WTC11 (cell line): Measurements from ENCODE around the gene ASCC3. TPM values are rescaled to one million over a fixed set of nuclear protein-coding genes. Genes with fewer than 3 reads are reported as not detected.

Source experiments
- ATAC-seq: fragments of 200-7000 bp; cut with Tn5 transposase; 2 replicates; pipeline ENCODE4 v1.10.0; 2021; ENCODE audit warnings: mild to moderate bottlenecking, moderate library complexity
- CTCF ChIA-PET: fragments of 300-600 bp; sonication (Branson Sonifier 250); formaldehyde crosslinking; loops from one replicate; lab custom pipeline; 2021; ENCODE audit warnings: antibody characterized with exemption; lab: Charles Lee
- POLR2A ChIA-PET: fragments of 350-600 bp; sonication (Branson Sonifier 250); formaldehyde crosslinking; loops from one replicate; lab custom pipeline; 2021; ENCODE audit warnings: antibody characterized with exemption; lab: Charles Lee
- DNase-seq: peaks from one replicate; pipeline ENCODE4 v3.0.0; 2021; ENCODE audit warnings: low spot score
- H3K27ac Mint-ChIP-seq: 2 replicates; pipeline ENCODE4 v1.8.0; 2021; ENCODE audit warnings: mixed read lengths
- H3K27me3 Mint-ChIP-seq: 2 replicates; pipeline ENCODE4 v1.8.0; 2021; ENCODE audit warnings: low read depth, mild to moderate bottlenecking, moderate library complexity, mixed read lengths
- H3K36me3 Mint-ChIP-seq: 2 replicates; pipeline ENCODE4 v1.8.0; 2021; ENCODE audit warnings: mixed read lengths
- H3K4me1 Mint-ChIP-seq: 2 replicates; pipeline ENCODE4 v1.8.0; 2022; ENCODE audit warnings: mixed read lengths
- H3K4me3 Mint-ChIP-seq: 2 replicates; pipeline ENCODE4 v1.8.0; 2021; ENCODE audit warnings: mild to moderate bottlenecking, moderate library complexity, mixed read lengths
- H3K9me3 Mint-ChIP-seq: 2 replicates; pipeline ENCODE4 v1.8.0; 2021; ENCODE audit warnings: mixed read lengths
- ATF1 ChIP-seq: sonication (generic); formaldehyde crosslinking; IDR thresholded peaks from 2 replicates; pipeline ENCODE4 v1.8.1; 2023; ENCODE audit warnings: mild to moderate bottlenecking, moderate library complexity, missing genetic modification reagents
- CBFB ChIP-seq: sonication (generic); formaldehyde crosslinking; IDR thresholded peaks from 2 replicates; pipeline ENCODE4 v1.8.1; 2022; ENCODE audit warnings: mild to moderate bottlenecking, low read depth, missing genetic modification reagents
- GRHL2 ChIP-seq: fragments of 250-450 bp; sonication (Bioruptor Pico); IDR thresholded peaks from 2 replicates; pipeline ENCODE4 v1.8.0; 2022; ENCODE audit warnings: mild to moderate bottlenecking, moderate library complexity; ENCODE audit not compliant: insufficient replicate concordance, severe bottlenecking
- HMGA2 ChIP-seq: fragments of 250-450 bp; sonication (Bioruptor Pico); IDR thresholded peaks from 2 replicates; pipeline ENCODE4 v1.4.0; 2021; ENCODE audit warnings: mild to moderate bottlenecking, moderate library complexity
- IRF2 ChIP-seq: sonication (generic); formaldehyde crosslinking; IDR thresholded peaks from 2 replicates; pipeline ENCODE4 v1.8.0; 2022; ENCODE audit warnings: low read depth, missing genetic modification reagents, borderline replicate concordance
- JUN ChIP-seq: sonication (generic); formaldehyde crosslinking; IDR thresholded peaks from 2 replicates; pipeline ENCODE4 v1.8.0; 2023; ENCODE audit warnings: mild to moderate bottlenecking, missing genetic modification reagents
- KAT7 ChIP-seq: sonication (generic); formaldehyde crosslinking; IDR thresholded peaks from 2 replicates; pipeline ENCODE4 v1.8.1; 2023; ENCODE audit warnings: missing genetic modification reagents, mild to moderate bottlenecking, borderline replicate concordance
- NFATC4 ChIP-seq: fragments of 250-450 bp; sonication (Bioruptor Pico); IDR thresholded peaks from 2 replicates; pipeline ENCODE4 v1.9.0; 2021; ENCODE audit warnings: mild to moderate bottlenecking
- NR2C2 ChIP-seq: sonication (generic); formaldehyde crosslinking; IDR thresholded peaks from 2 replicates; pipeline ENCODE4 v1.8.0; 2022; ENCODE audit warnings: mild to moderate bottlenecking, missing genetic modification reagents
- NR3C1 ChIP-seq: sonication (generic); formaldehyde crosslinking; conservative IDR thresholded peaks from 2 replicates; pipeline ENCODE4 v1.8.1; 2023; ENCODE audit warnings: low read depth, mild to moderate bottlenecking, missing genetic modification reagents
- SMAD3 ChIP-seq: sonication (generic); formaldehyde crosslinking; IDR thresholded peaks from 2 replicates; pipeline ENCODE4 v1.8.0; 2022; ENCODE audit warnings: missing genetic modification reagents, mild to moderate bottlenecking, borderline replicate concordance
- TEAD1 ChIP-seq: sonication (generic); formaldehyde crosslinking; IDR thresholded peaks from 2 replicates; pipeline ENCODE4 v1.8.0; 2022; ENCODE audit warnings: mild to moderate bottlenecking, missing genetic modification reagents
- TP53 ChIP-seq: sonication (generic); formaldehyde crosslinking; IDR thresholded peaks from 2 replicates; pipeline ENCODE4 v1.8.1; 2023; ENCODE audit warnings: mild to moderate bottlenecking, missing genetic modification reagents
- ZNF121 ChIP-seq: sonication (generic); formaldehyde crosslinking; IDR thresholded peaks from 2 replicates; pipeline ENCODE4 v1.8.0; 2023; ENCODE audit warnings: missing genetic modification reagents
- ZNF232 ChIP-seq: sonication (generic); formaldehyde crosslinking; IDR thresholded peaks from 2 replicates; pipeline ENCODE4 v1.8.0; 2022; ENCODE audit warnings: mild to moderate bottlenecking, missing genetic modification reagents
- ZNF396 ChIP-seq: fragments of 250-450 bp; sonication (Bioruptor Pico); IDR thresholded peaks from 2 replicates; pipeline ENCODE4 v1.8.0; 2021; ENCODE audit warnings: mild to moderate bottlenecking, moderate library complexity, borderline replicate concordance
- total RNA-seq: library from RNA; stranded (reverse); gene quantifications from 3 replicates; pipeline ENCODE4 v1.2.3, GENCODE V29; 2021
- TF ChIP-seq, protein P1 (sequence below): sonication (generic); formaldehyde crosslinking; IDR thresholded peaks from 2 replicates; pipeline ENCODE4 v1.8.1; 2023; ENCODE audit warnings: mild to moderate bottlenecking, moderate library complexity, missing genetic modification reagents
- TF ChIP-seq, protein P2 (sequence below): sonication (generic); formaldehyde crosslinking; IDR thresholded peaks from 2 replicates; pipeline ENCODE4 v1.8.1; 2023; ENCODE audit warnings: mild to moderate bottlenecking, missing genetic modification reagents, moderate library complexity
- TF ChIP-seq, protein P3 (sequence below): sonication (generic); formaldehyde crosslinking; IDR thresholded peaks from 2 replicates; pipeline ENCODE4 v1.8.0; 2022; ENCODE audit warnings: mild to moderate bottlenecking, missing genetic modification reagents
- TF ChIP-seq, protein P4 (sequence below): sonication (generic); formaldehyde crosslinking; IDR thresholded peaks from 2 replicates; pipeline ENCODE4 v1.8.1; 2022; ENCODE audit warnings: mild to moderate bottlenecking, moderate library complexity, missing genetic modification reagents
- TF ChIP-seq, protein P5 (sequence below): sonication (generic); formaldehyde crosslinking; IDR thresholded peaks from 2 replicates; pipeline ENCODE4 v1.8.1; 2022; ENCODE audit warnings: low read depth, mild to moderate bottlenecking, moderate library complexity, missing genetic modification reagents, borderline replicate concordance
- TF ChIP-seq, protein P6 (sequence below): fragments of 250-450 bp; sonication (Bioruptor Pico); IDR thresholded peaks from 2 replicates; pipeline ENCODE4 v1.9.0; 2021; ENCODE audit warnings: mild to moderate bottlenecking
- TF ChIP-seq, protein P7 (sequence below): fragments of 250-450 bp; sonication (Bioruptor Pico); IDR thresholded peaks from 2 replicates; pipeline ENCODE4 v1.8.0; 2021; ENCODE audit warnings: mild to moderate bottlenecking
- TF ChIP-seq, protein P8 (sequence below): fragments of 250-450 bp; sonication (Bioruptor Pico); IDR thresholded peaks from 2 replicates; pipeline ENCODE4 v1.9.0; 2021; ENCODE audit warnings: moderate library complexity, mild to moderate bottlenecking, inconsistent platforms, borderline replicate concordance
- TF ChIP-seq, protein P9 (sequence below): sonication (generic); formaldehyde crosslinking; IDR thresholded peaks from 2 replicates; pipeline ENCODE4 v1.8.0; 2022; ENCODE audit warnings: mild to moderate bottlenecking, missing genetic modification reagents

The ASCC3 gene
- total RNA-seq, 1 experiment from 2014 or later: 80.7 TPM

DNA sequence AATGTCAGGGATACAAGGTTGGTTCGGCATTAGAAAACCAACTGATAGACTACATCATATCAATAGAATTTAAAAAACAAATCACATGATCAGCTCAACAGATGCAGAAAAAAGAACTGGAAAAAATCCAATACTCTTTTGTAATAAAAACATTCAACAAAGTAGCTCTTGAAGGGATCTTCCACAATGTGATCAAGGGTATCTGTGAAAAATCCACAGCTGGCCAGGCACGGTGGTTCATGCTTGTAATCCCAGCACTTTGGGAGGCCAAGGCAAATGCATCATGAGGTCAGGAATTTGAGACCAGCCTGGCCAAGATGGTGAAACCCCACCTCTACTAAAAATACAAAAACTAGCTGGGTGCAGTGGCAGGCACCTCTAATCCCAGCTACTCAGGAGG lies 63.1 kb downstream of the ASCC3 start:
- Mint-ChIP-seq H3K36me3 (peaks cover 24% of the 10 kb centered on the region), H3K9me3 (peaks cover 23% of the 10 kb centered on the region)
- POLR2A ChIA-PET: no interaction called here

DNA sequence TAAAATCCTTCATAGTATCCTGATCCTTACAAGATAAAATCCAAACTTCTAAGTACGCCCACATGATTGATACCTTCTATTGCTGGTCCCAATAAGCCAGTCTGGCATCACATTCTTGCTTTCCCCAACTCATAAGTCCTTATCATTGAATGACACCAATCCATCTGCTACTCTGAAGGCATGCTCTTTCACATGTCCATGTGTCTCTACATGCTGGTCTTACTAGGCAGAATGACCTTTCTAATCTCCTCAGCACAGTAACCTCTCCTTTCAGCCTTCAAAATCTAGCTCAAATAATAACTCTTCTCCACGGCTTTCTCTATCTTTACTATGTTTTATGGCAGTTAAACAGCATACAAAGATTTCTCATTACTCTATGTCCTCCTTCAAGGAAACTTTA lies 71.1 kb downstream of the ASCC3 start:
- peak overlapping the region; percentile 6; the same call in 1 of the 2 replicates for H3K27ac Mint-ChIP-seq
- peaks cover 2% of the 10 kb centered on the region for H3K36me3 Mint-ChIP-seq
- CTCF ChIA-PET: no interaction called here

More for the DNA sequence above, 63.1 kb downstream of the ASCC3 start:
- TF ChIP-seq, protein P1, sequence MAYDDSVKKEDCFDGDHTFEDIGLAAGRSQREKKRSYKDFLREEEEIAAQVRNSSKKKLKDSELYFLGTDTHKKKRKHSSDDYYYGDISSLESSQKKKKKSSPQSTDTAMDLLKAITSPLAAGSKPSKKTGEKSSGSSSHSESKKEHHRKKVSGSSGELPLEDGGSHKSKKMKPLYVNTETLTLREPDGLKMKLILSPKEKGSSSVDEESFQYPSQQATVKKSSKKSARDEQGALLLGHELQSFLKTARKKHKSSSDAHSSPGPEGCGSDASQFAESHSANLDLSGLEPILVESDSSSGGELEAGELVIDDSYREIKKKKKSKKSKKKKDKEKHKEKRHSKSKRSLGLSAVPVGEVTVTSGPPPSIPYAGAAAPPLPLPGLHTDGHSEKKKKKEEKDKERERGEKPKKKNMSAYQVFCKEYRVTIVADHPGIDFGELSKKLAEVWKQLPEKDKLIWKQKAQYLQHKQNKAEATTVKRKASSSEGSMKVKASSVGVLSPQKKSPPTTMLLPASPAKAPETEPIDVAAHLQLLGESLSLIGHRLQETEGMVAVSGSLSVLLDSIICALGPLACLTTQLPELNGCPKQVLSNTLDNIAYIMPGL: no peak
- TF ChIP-seq HMGA2 (no peak), NR3C1 (CRISPR knock-in tag) (no peak), JUN (CRISPR knock-in tag) (no peak), KAT7 (CRISPR knock-in tag) (no peak)
- TF ChIP-seq, protein P2, sequence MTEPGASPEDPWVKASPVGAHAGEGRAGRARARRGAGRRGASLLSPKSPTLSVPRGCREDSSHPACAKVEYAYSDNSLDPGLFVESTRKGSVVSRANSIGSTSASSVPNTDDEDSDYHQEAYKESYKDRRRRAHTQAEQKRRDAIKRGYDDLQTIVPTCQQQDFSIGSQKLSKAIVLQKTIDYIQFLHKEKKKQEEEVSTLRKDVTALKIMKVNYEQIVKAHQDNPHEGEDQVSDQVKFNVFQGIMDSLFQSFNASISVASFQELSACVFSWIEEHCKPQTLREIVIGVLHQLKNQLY: no peak
- TF ChIP-seq, protein P3, sequence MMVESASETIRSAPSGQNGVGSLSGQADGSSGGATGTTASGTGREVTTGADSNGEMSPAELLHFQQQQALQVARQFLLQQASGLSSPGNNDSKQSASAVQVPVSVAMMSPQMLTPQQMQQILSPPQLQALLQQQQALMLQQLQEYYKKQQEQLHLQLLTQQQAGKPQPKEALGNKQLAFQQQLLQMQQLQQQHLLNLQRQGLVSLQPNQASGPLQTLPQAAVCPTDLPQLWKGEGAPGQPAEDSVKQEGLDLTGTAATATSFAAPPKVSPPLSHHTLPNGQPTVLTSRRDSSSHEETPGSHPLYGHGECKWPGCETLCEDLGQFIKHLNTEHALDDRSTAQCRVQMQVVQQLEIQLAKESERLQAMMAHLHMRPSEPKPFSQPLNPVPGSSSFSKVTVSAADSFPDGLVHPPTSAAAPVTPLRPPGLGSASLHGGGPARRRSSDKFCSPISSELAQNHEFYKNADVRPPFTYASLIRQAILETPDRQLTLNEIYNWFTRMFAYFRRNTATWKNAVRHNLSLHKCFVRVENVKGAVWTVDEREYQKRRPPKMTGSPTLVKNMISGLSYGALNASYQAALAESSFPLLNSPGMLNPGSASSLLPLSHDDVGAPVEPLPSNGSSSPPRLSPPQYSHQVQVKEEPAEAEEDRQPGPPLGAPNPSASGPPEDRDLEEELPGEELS (CRISPR knock-in tag): no peak
- H3K4me3 Mint-ChIP-seq: no peak overlapping the region
- DNase-seq: no peak
- H3K4me1 Mint-ChIP-seq: peaks cover 24% of the 10 kb centered on the region
- no peak for ATAC-seq
- CTCF ChIA-PET: no interaction called here
- no peak overlapping the region for H3K27ac Mint-ChIP-seq
- no peaks in the 10 kb centered on the region for H3K27me3 Mint-ChIP-seq

DNA sequence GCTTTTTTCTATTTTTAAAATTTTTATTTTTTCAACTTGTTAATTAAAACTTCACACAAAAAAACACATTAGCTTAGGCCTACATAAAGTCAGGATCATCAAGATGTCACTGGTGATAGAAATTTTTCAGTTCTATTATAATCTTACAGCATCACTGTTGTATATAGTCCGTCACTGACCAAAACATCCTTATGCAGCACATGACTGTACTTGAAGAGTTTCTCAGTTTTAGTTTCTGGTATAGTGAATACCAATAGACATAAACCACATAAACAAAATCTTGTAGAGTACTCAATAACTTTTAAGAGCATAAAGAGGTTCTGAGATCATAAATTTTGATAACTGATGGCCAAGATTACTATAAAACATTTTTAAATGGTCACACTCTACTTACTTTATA lies 71.8 kb downstream of the ASCC3 start:
- Mint-ChIP-seq H3K36me3 (peaks cover 2% of the 10 kb centered on the region; the same call in 1 of the 2 replicates), H3K9me3 (no peaks in the 10 kb centered on the region), H3K27ac (no peak overlapping the region), H3K4me1 (peaks cover 3% of the 10 kb centered on the region), H3K27me3 (no peaks in the 10 kb centered on the region), H3K4me3 (no peak overlapping the region)
- ATAC-seq (no peak), DNase-seq (no peak)
- ChIA-PET CTCF (no interaction called here), POLR2A (no interaction called here)
- TF ChIP-seq KAT7 (CRISPR knock-in tag) (no peak), ZNF396 (CRISPR knock-in tag) (no peak), CBFB (CRISPR knock-in tag) (no peak), TEAD1 (CRISPR knock-in tag) (no peak), ATF1 (CRISPR knock-in tag) (no peak), SMAD3 (CRISPR knock-in tag) (no peak), NR2C2 (CRISPR knock-in tag) (no peak), ZNF121 (no peak), GRHL2 (CRISPR knock-in tag) (no peak), TP53 (CRISPR knock-in tag) (no peak), IRF2 (no peak), ZNF232 (no peak)
- TF ChIP-seq, protein P4, sequence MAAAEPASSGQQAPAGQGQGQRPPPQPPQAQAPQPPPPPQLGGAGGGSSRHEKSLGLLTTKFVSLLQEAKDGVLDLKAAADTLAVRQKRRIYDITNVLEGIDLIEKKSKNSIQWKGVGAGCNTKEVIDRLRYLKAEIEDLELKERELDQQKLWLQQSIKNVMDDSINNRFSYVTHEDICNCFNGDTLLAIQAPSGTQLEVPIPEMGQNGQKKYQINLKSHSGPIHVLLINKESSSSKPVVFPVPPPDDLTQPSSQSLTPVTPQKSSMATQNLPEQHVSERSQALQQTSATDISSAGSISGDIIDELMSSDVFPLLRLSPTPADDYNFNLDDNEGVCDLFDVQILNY (CRISPR knock-in tag): no peak
- TF ChIP-seq, protein P5, sequence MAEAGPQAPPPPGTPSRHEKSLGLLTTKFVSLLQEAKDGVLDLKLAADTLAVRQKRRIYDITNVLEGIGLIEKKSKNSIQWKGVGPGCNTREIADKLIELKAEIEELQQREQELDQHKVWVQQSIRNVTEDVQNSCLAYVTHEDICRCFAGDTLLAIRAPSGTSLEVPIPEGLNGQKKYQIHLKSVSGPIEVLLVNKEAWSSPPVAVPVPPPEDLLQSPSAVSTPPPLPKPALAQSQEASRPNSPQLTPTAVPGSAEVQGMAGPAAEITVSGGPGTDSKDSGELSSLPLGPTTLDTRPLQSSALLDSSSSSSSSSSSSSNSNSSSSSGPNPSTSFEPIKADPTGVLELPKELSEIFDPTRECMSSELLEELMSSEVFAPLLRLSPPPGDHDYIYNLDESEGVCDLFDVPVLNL (CRISPR knock-in tag): no peak
- TF ChIP-seq, protein P6, sequence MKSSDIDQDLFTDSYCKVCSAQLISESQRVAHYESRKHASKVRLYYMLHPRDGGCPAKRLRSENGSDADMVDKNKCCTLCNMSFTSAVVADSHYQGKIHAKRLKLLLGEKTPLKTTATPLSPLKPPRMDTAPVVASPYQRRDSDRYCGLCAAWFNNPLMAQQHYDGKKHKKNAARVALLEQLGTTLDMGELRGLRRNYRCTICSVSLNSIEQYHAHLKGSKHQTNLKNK (CRISPR knock-in tag): no peak
- TF ChIP-seq, protein P7, sequence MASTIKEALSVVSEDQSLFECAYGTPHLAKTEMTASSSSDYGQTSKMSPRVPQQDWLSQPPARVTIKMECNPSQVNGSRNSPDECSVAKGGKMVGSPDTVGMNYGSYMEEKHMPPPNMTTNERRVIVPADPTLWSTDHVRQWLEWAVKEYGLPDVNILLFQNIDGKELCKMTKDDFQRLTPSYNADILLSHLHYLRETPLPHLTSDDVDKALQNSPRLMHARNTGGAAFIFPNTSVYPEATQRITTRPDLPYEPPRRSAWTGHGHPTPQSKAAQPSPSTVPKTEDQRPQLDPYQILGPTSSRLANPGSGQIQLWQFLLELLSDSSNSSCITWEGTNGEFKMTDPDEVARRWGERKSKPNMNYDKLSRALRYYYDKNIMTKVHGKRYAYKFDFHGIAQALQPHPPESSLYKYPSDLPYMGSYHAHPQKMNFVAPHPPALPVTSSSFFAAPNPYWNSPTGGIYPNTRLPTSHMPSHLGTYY: no peak
- TF ChIP-seq, protein P8, sequence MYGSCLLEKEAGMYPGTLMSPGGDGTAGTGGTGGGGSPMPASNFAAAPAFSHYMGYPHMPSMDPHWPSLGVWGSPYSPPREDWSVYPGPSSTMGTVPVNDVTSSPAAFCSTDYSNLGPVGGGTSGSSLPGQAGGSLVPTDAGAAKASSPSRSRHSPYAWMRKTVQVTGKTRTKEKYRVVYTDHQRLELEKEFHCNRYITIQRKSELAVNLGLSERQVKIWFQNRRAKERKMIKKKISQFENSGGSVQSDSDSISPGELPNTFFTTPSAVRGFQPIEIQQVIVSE: no peak

More for the DNA sequence above, 71.1 kb downstream of the ASCC3 start:
- Mint-ChIP-seq H3K9me3 (no peaks in the 10 kb centered on the region), H3K27me3 (no peaks in the 10 kb centered on the region), H3K4me3 (no peak overlapping the region), H3K4me1 (peaks cover 6% of the 10 kb centered on the region)
- ATAC-seq: no peak
- POLR2A ChIA-PET: no interaction called here
- no peak for DNase-seq
- TF ChIP-seq, protein P9, sequence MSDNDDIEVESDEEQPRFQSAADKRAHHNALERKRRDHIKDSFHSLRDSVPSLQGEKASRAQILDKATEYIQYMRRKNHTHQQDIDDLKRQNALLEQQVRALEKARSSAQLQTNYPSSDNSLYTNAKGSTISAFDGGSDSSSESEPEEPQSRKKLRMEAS (CRISPR knock-in tag): no peak
- TF ChIP-seq NFATC4 (CRISPR knock-in tag): 0 out of 2 replicates have a peak, but pooled peaks have one; percentile 27
